ENCODE data around the gene LEMD1.

Gene LEMD1

GRCh38 chr1:205360891-205361290 is 61.0 kb downstream of the LEMD1 start:
- Histone ChIP-seq H3K79me1 (ENCODE audit: low read depth, low read length) (no peaks in the 10 kb centered on the region), H3K18ac (ENCODE audit: low read length) (peak overlapping the region; percentile 44), H3K27ac (replicated peaks; ENCODE audit: low read length) (peak overlapping the region; percentile 57), H2AK5ac (ENCODE audit: low read depth, low read length) (no peak overlapping the region), H2BK12ac (ENCODE audit: low read length) (peak overlapping the region; percentile 30), H3K4me1 (ENCODE audit: control insufficient read depth in 2 of 2, insufficient read depth in 1 of 2, low read depth in 1 of 2, low read length in 2 of 2) (peaks cover 19 to 24% of the 10 kb centered on the region in 2 donors), H4K91ac (ENCODE audit: low read depth, low read length, poor library complexity) (peak overlapping the region; percentile 18), H2BK120ac (ENCODE audit: low read depth, low read length) (no peak overlapping the region), H3K27me3 (ENCODE audit: control insufficient read depth in 3 of 3, insufficient read depth in 3 of 3, low read depth in 1 of 3, low read length in 3 of 3) (no peaks in the 10 kb centered on the region), H3K14ac (ENCODE audit: low read length) (no peak overlapping the region), H3K4ac (ENCODE audit: low read length) (no peak overlapping the region), H3K23ac (ENCODE audit: low read depth, low read length, poor library complexity) (no peak overlapping the region), H3K4me2 (ENCODE audit: insufficient read depth, low read length, poor library complexity, severe bottlenecking) (no peak overlapping the region), H3K9ac (ENCODE audit: low read depth, low read length, poor library complexity) (no peak overlapping the region), H2AFZ (ENCODE audit: low read length) (peak overlapping the region; percentile 11), H4K8ac (ENCODE audit: low read depth, low read length) (no peak overlapping the region), H3K9me3 (replicated peaks in 1 of 2; ENCODE audit: control insufficient read depth in 2 of 2, insufficient read depth in 1 of 2, low read depth in 1 of 2, low read length in 2 of 2) (no peaks in the 10 kb centered on the region), H2BK5ac (ENCODE audit: low read length) (no peak overlapping the region), H2BK15ac (ENCODE audit: low read length) (no peak overlapping the region), H3K4me3 (ENCODE audit: low read length in 2 of 2) (no peak overlapping the region), H3K36me3 (replicated peaks in 1 of 2; ENCODE audit: control insufficient read depth in 2 of 2, insufficient read depth in 2 of 2, low read length in 2 of 2) (no peaks in the 10 kb centered on the region)
- WGBS, 2 donors (ENCODE audit: extremely low coverage in 2 of 2, insufficient read length in 2 of 2, insufficient replicate concordance in 1 of 2): no CpG with 5 or more reads among the region's 4 CpGs
- DNase-seq (ENCODE audit: low spot score): no peak

- H3K27ac ChIP-seq (replicated peaks; ENCODE audit: low read length): peak overlapping the region; percentile 80
These were observed 61.9 kb downstream of the LEMD1 start for GRCh38 chr1:205359771-205360565.

DNA sequence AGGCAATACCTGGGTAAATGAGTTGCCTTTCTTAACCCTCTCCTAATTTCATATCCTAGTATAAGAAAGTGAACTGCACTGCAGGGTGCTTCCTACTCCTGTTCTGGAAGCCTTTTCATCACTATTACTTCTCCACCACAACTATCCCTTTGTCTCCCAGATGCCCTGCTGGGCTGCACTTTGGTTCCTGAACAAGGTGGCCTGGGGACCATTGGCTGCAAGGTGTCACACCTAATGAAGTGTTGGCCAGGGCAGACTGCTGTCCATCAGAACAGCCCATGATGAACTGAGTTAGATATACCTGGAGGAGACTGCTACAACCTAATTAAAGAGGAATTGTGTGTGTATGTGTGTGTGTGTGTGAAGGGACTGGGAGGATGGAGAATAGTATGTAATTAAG is 63.3 kb downstream of the LEMD1 start:
- H2BK5ac ChIP-seq (ENCODE audit: low read length): no peak overlapping the region
- peak overlapping the region; percentile 56 for H2BK120ac ChIP-seq (ENCODE audit: low read depth, low read length)
- H3K4ac ChIP-seq (ENCODE audit: low read length): no peak overlapping the region
- H3K9me3 ChIP-seq (replicated peaks in 1 of 2; ENCODE audit: control insufficient read depth in 2 of 2, insufficient read depth in 1 of 2, low read depth in 1 of 2, low read length in 2 of 2): no peaks in the 10 kb centered on the region
- no peak overlapping the region for H3K14ac ChIP-seq (ENCODE audit: low read length)
- no peak overlapping the region for H3K9ac ChIP-seq (ENCODE audit: low read depth, low read length, poor library complexity)
- H3K79me1 ChIP-seq (ENCODE audit: low read depth, low read length): peaks cover 3% of the 10 kb centered on the region
- H2BK12ac ChIP-seq (ENCODE audit: low read length): peak overlapping the region; percentile 5
- peak overlapping the region; percentile 9 for H3K18ac ChIP-seq (ENCODE audit: low read length)
- no peak overlapping the region for H2BK15ac ChIP-seq (ENCODE audit: low read length)
- H3K27ac ChIP-seq (replicated peaks; ENCODE audit: low read length): peak overlapping the region; percentile 41
- no peak for DNase-seq (ENCODE audit: low spot score)
- H3K4me1 ChIP-seq (ENCODE audit: control insufficient read depth in 2 of 2, insufficient read depth in 1 of 2, low read depth in 1 of 2, low read length in 2 of 2): peaks cover 23 to 28% of the 10 kb centered on the region in 2 donors
- H3K4me3 ChIP-seq (ENCODE audit: low read length in 2 of 2): no peak overlapping the region
- no peak overlapping the region for H2AFZ ChIP-seq (ENCODE audit: low read length)
- H3K23ac ChIP-seq (ENCODE audit: low read depth, low read length, poor library complexity): no peak overlapping the region
- H4K8ac ChIP-seq (ENCODE audit: low read depth, low read length): no peak overlapping the region
- no peak overlapping the region for H4K91ac ChIP-seq (ENCODE audit: low read depth, low read length, poor library complexity)
- H2AK5ac ChIP-seq (ENCODE audit: low read depth, low read length): peak overlapping the region; percentile 73
- H3K36me3 ChIP-seq (replicated peaks in 1 of 2; ENCODE audit: control insufficient read depth in 2 of 2, insufficient read depth in 2 of 2, low read length in 2 of 2): no peaks in the 10 kb centered on the region
- no peak overlapping the region for H3K4me2 ChIP-seq (ENCODE audit: insufficient read depth, low read length, poor library complexity, severe bottlenecking)
- no peaks in the 10 kb centered on the region for H3K27me3 ChIP-seq (ENCODE audit: control insufficient read depth in 3 of 3, insufficient read depth in 3 of 3, low read depth in 1 of 3, low read length in 3 of 3)

More at GRCh38 chr1:205359771-205360565, 61.9 kb downstream of the LEMD1 start:
- H2AK5ac ChIP-seq (ENCODE audit: low read depth, low read length): no peak overlapping the region
- H3K4me1 ChIP-seq (ENCODE audit: control insufficient read depth in 2 of 2, insufficient read depth in 1 of 2, low read depth in 1 of 2, low read length in 2 of 2): peaks cover 21 to 22% of the 10 kb centered on the region in 2 donors
- H2BK5ac ChIP-seq (ENCODE audit: low read length): no peak overlapping the region
- H3K9ac ChIP-seq (ENCODE audit: low read depth, low read length, poor library complexity): no peak overlapping the region
- H3K4me3 ChIP-seq (ENCODE audit: low read length in 2 of 2): no peak overlapping the region
- H2BK15ac ChIP-seq (ENCODE audit: low read length): no peak overlapping the region
- no peak overlapping the region for H3K23ac ChIP-seq (ENCODE audit: low read depth, low read length, poor library complexity)
- H2BK12ac ChIP-seq (ENCODE audit: low read length): no peak overlapping the region
- peak; percentile 73 for DNase-seq (ENCODE audit: low spot score)
- H3K36me3 ChIP-seq (replicated peaks in 1 of 2; ENCODE audit: control insufficient read depth in 2 of 2, insufficient read depth in 2 of 2, low read length in 2 of 2): no peaks in the 10 kb centered on the region
- H3K9me3 ChIP-seq (replicated peaks in 1 of 2; ENCODE audit: control insufficient read depth in 2 of 2, insufficient read depth in 1 of 2, low read depth in 1 of 2, low read length in 2 of 2): no peaks in the 10 kb centered on the region
- no peaks in the 10 kb centered on the region for H3K79me1 ChIP-seq (ENCODE audit: low read depth, low read length)
- no peak overlapping the region for H4K91ac ChIP-seq (ENCODE audit: low read depth, low read length, poor library complexity)
- peak overlapping the region; percentile 69 for H2BK120ac ChIP-seq (ENCODE audit: low read depth, low read length)
- no peak overlapping the region for H4K8ac ChIP-seq (ENCODE audit: low read depth, low read length)
- no CpG with 5 or more reads among the region's 11 CpGs for WGBS, 2 donors (ENCODE audit: extremely low coverage in 2 of 2, insufficient read length in 2 of 2, insufficient replicate concordance in 1 of 2)
- H3K4me2 ChIP-seq (ENCODE audit: insufficient read depth, low read length, poor library complexity, severe bottlenecking): peak overlapping the region; percentile 21
- peak overlapping the region; percentile 79 for H2AFZ ChIP-seq (ENCODE audit: low read length)
- no peak overlapping the region for H3K4ac ChIP-seq (ENCODE audit: low read length)
- H3K14ac ChIP-seq (ENCODE audit: low read length): no peak overlapping the region
- no peak overlapping the region for H3K18ac ChIP-seq (ENCODE audit: low read length)
- H3K27me3 ChIP-seq (ENCODE audit: control insufficient read depth in 3 of 3, insufficient read depth in 3 of 3, low read depth in 1 of 3, low read length in 3 of 3): no peaks in the 10 kb centered on the region

DNA sequence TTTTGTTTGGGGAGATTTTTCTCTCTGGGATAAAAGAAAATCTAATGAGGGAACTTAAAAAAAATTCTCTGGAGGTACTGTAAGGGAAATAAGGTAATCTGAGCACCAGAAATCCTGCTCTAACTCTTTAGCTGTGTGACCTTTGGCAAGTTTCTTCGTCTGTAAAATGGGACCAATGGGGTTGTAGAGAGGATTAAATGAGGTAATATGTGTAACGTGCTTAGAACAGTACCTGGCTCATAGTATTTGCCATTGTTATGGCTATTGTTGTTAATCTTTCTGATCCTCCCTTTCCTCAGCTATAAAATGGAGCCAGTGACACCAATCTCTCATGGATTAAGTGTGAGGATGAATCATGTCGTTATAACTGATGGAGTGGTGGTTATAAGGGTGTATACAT is 64.3 kb downstream of the LEMD1 start:
- H2BK120ac ChIP-seq (ENCODE audit: low read depth, low read length): no peak overlapping the region
- H3K14ac ChIP-seq (ENCODE audit: low read length): no peak overlapping the region
- H2AFZ ChIP-seq (ENCODE audit: low read length): peak overlapping the region; percentile 86
- H3K27me3 ChIP-seq (ENCODE audit: control insufficient read depth in 3 of 3, insufficient read depth in 3 of 3, low read depth in 1 of 3, low read length in 3 of 3): no peaks in the 10 kb centered on the region
- H4K91ac ChIP-seq (ENCODE audit: low read depth, low read length, poor library complexity): no peak overlapping the region
- H2BK12ac ChIP-seq (ENCODE audit: low read length): no peak overlapping the region
- no peak overlapping the region for H3K18ac ChIP-seq (ENCODE audit: low read length)
- H2AK5ac ChIP-seq (ENCODE audit: low read depth, low read length): no peak overlapping the region
- no peak overlapping the region for H4K8ac ChIP-seq (ENCODE audit: low read depth, low read length)
- no CpG with 5 or more reads among the region's 3 CpGs for WGBS, 2 donors (ENCODE audit: extremely low coverage in 2 of 2, insufficient read length in 2 of 2, insufficient replicate concordance in 1 of 2)
- H3K9me3 ChIP-seq (replicated peaks in 1 of 2; ENCODE audit: control insufficient read depth in 2 of 2, insufficient read depth in 1 of 2, low read depth in 1 of 2, low read length in 2 of 2): no peaks in the 10 kb centered on the region
- no peaks in the 10 kb centered on the region for H3K36me3 ChIP-seq (replicated peaks in 1 of 2; ENCODE audit: control insufficient read depth in 2 of 2, insufficient read depth in 2 of 2, low read length in 2 of 2)
- H3K4ac ChIP-seq (ENCODE audit: low read length): no peak overlapping the region
- no peak overlapping the region for H2BK5ac ChIP-seq (ENCODE audit: low read length)
- H3K4me3 ChIP-seq (ENCODE audit: low read length in 2 of 2): no peak overlapping the region
- no peak for DNase-seq (ENCODE audit: low spot score)
- H3K4me1 ChIP-seq (ENCODE audit: control insufficient read depth in 2 of 2, insufficient read depth in 1 of 2, low read depth in 1 of 2, low read length in 2 of 2): peaks cover 23 to 32% of the 10 kb centered on the region in 2 donors
- peak overlapping the region; percentile 95 for H3K27ac ChIP-seq (replicated peaks; ENCODE audit: low read length)
- no peak overlapping the region for H3K23ac ChIP-seq (ENCODE audit: low read depth, low read length, poor library complexity)
- no peak overlapping the region for H2BK15ac ChIP-seq (ENCODE audit: low read length)
- H3K79me1 ChIP-seq (ENCODE audit: low read depth, low read length): peaks cover 3% of the 10 kb centered on the region
- no peak overlapping the region for H3K4me2 ChIP-seq (ENCODE audit: insufficient read depth, low read length, poor library complexity, severe bottlenecking)
- no peak overlapping the region for H3K9ac ChIP-seq (ENCODE audit: low read depth, low read length, poor library complexity)

Data from neuronal stem cell (in vitro differentiated cells).